ENCODE measurements around the gene CDK4.

Gene CDK4

DNA sequence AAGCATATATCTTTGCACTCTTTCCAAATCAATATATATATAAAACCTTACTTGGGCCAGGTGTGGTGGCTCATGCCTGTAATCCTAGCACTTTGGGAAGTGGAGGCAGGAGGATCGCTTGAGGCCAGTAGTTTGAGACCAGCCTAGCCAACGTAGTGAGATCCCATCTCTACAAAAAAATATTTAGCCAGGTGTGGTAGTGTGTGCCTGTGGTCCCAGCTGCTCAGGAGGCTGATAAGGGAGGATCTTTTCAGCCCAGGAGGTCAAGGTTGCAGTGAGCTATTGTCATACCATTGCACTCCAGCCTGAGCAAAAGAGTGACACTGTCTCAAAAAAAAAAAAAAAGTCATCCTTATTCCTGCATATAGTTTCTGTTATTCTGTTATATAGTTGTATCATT lies 43.8 kb downstream of the CDK4 start:
- no peak for TF ChIP-seq SIN3A (IDR thresholded peaks at IDR 0.05; ENCODE audit: borderline replicate concordance, insufficient read depth, low read length)
- TF ChIP-seq, protein P1, sequence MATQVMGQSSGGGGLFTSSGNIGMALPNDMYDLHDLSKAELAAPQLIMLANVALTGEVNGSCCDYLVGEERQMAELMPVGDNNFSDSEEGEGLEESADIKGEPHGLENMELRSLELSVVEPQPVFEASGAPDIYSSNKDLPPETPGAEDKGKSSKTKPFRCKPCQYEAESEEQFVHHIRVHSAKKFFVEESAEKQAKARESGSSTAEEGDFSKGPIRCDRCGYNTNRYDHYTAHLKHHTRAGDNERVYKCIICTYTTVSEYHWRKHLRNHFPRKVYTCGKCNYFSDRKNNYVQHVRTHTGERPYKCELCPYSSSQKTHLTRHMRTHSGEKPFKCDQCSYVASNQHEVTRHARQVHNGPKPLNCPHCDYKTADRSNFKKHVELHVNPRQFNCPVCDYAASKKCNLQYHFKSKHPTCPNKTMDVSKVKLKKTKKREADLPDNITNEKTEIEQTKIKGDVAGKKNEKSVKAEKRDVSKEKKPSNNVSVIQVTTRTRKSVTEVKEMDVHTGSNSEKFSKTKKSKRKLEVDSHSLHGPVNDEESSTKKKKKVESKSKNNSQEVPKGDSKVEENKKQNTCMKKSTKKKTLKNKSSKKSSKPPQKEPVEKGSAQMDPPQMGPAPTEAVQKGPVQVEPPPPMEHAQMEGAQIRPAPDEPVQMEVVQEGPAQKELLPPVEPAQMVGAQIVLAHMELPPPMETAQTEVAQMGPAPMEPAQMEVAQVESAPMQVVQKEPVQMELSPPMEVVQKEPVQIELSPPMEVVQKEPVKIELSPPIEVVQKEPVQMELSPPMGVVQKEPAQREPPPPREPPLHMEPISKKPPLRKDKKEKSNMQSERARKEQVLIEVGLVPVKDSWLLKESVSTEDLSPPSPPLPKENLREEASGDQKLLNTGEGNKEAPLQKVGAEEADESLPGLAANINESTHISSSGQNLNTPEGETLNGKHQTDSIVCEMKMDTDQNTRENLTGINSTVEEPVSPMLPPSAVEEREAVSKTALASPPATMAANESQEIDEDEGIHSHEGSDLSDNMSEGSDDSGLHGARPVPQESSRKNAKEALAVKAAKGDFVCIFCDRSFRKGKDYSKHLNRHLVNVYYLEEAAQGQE (IDR thresholded peaks at IDR 0.05; ENCODE audit: insufficient read depth in 1 of 2, low read depth in 2 of 2, low read length in 2 of 2) = no peak
- no peak for TF ChIP-seq FOXP2 (optimal IDR thresholded peaks at IDR 0.05; ENCODE audit: borderline replicate concordance, extremely low read depth, extremely low read length, insufficient read depth)
- TF ChIP-seq POLR2AphosphoS5 (IDR thresholded peaks at IDR 0.05; ENCODE audit: low read depth, low read length) = no peak
- TF ChIP-seq TAF1 (IDR thresholded peaks at IDR 0.05; ENCODE audit: borderline replicate concordance, insufficient read depth, low read length) = no peak

DNA sequence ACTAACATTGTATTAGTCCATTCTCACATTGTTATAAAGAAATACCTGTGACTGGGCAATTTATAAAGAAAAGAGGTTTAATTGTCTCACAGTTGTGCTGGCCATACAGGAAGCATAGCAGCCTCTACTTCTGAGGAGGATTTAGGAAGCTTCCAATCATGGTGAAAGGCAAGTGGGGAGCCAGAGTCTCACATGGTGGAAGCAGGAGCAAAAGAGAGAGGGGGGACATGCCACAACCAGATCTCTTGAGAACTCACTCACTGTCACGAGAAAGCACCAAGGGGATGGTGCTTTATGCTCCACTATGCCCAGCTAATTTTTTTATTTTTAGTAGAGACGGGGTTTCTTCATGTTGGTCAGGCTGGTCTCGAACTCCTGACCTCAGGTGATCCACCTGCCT lies 44.9 kb downstream of the CDK4 start:
- TF ChIP-seq, protein P1 (IDR thresholded peaks at IDR 0.05; ENCODE audit: insufficient read depth in 1 of 2, low read depth in 2 of 2, low read length in 2 of 2) = no peak
- TF ChIP-seq FOXP2 (optimal IDR thresholded peaks at IDR 0.05; ENCODE audit: borderline replicate concordance, extremely low read depth, extremely low read length, insufficient read depth) = no peak
- TF ChIP-seq SIN3A (IDR thresholded peaks at IDR 0.05; ENCODE audit: borderline replicate concordance, insufficient read depth, low read length) = no peak
- TF ChIP-seq TAF1 (IDR thresholded peaks at IDR 0.05; ENCODE audit: borderline replicate concordance, insufficient read depth, low read length) = no peak
- no peak for TF ChIP-seq POLR2AphosphoS5 (IDR thresholded peaks at IDR 0.05; ENCODE audit: low read depth, low read length)

DNA sequence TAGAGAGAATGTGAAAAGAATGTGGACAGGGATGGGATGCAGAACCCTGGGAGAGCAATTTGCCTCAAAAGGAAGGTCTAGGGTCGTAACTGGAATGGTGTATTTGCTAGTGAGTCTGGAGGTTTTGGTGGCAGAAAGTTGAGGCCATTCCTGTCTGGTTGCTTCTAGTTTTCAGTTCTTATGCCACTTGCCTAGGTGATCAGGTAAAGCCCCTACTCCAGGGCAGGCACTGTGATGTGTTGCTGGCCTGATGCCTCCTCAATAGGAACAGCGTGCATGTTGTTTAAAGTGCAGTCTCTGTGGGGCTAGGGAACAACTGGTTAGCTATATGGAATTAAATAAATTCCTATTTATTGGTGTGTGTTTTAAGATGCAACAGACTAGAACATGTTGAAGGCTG lies 51.8 kb downstream of the CDK4 start:
- TF ChIP-seq POLR2AphosphoS5 (IDR thresholded peaks at IDR 0.05; ENCODE audit: low read depth, low read length) = no peak
- no peak for TF ChIP-seq TAF1 (IDR thresholded peaks at IDR 0.05; ENCODE audit: borderline replicate concordance, insufficient read depth, low read length)
- no peak for TF ChIP-seq SIN3A (IDR thresholded peaks at IDR 0.05; ENCODE audit: borderline replicate concordance, insufficient read depth, low read length)
- TF ChIP-seq, protein P1 (IDR thresholded peaks at IDR 0.05; ENCODE audit: insufficient read depth in 1 of 2, low read depth in 2 of 2, low read length in 2 of 2) = no peak
- TF ChIP-seq FOXP2 (optimal IDR thresholded peaks at IDR 0.05; ENCODE audit: borderline replicate concordance, extremely low read depth, extremely low read length, insufficient read depth) = no peak

DNA sequence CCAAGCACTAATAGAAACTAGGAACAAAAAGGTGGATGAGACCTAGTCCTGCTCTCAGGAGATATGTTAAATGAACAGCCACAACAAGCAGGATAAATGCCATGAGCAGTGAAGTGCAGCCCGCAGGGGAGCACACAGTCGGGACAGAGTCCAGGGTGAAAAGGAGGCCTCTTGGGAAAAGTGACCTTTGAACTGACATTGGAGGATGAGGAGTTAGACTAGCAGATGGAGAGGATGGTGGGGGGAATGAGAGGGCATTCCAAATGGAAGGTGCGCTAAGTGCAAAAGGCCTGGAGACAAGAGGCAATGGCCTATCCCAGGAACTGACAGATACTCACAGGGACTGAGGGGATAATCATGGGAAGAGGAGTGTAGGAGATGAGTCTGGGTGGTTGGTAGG lies 53.7 kb downstream of the CDK4 start:
- TF ChIP-seq, protein P1 (IDR thresholded peaks at IDR 0.05; ENCODE audit: insufficient read depth in 1 of 2, low read depth in 2 of 2, low read length in 2 of 2) = no peak
- TF ChIP-seq SIN3A (IDR thresholded peaks at IDR 0.05; ENCODE audit: borderline replicate concordance, insufficient read depth, low read length) (no peak), FOXP2 (optimal IDR thresholded peaks at IDR 0.05; ENCODE audit: borderline replicate concordance, extremely low read depth, extremely low read length, insufficient read depth) (no peak), POLR2AphosphoS5 (IDR thresholded peaks at IDR 0.05; ENCODE audit: low read depth, low read length) (no peak), TAF1 (IDR thresholded peaks at IDR 0.05; ENCODE audit: borderline replicate concordance, insufficient read depth, low read length) (no peak)

Data from PFSK-1 (cell line).